GM23338 (cell line): ENCODE measurements around the gene SHISA3. TPM values are rescaled to one million over a fixed set of nuclear protein-coding genes. Genes with fewer than 3 reads are reported as not detected.
A peak's percentile ranks its signal among the peaks of the same experiment; 100 is the strongest.

ENCODE experiments used
- ATAC-seq: fragments of 200-7000 bp; cut with Tn5 transposase; 3 replicates; pipeline ENCODE4 v1.9.1; 2020
- DNase-seq: peaks from one replicate; pipeline ENCODE4 v3.0.0-alpha.2; 2015; ENCODE audit warnings: low spot score
- H2AFZ ChIP-seq: fragments of 200-600 bp; sonication (generic); 2 replicates; pipeline ENCODE4 v1.8.0; 2016; ENCODE audit warnings: antibody characterized with exemption, mild to moderate bottlenecking, moderate library complexity
- H3F3A ChIP-seq: fragments of 200-600 bp; sonication (generic); replicated peaks from 2 replicates; pipeline ENCODE4 v1.8.0; 2017; ENCODE audit warnings: antibody characterized with exemption, mixed run types, low read depth
- H3K27ac ChIP-seq: fragments of 200-600 bp; sonication (generic); 2 replicates; pipeline ENCODE4 v1.6.1; 2016; ENCODE audit warnings: low read depth
- H3K27me3 ChIP-seq: fragments of 200-600 bp; sonication (generic); 2 replicates; pipeline ENCODE4 v1.8.0; 2016; ENCODE audit warnings: mild to moderate bottlenecking, mixed run types, moderate library complexity; ENCODE audit not compliant: insufficient read depth
- H3K36me3 ChIP-seq: fragments of 200-600 bp; sonication (generic); 2 replicates; pipeline ENCODE4 v1.8.0; 2016; ENCODE audit warnings: mild to moderate bottlenecking; ENCODE audit not compliant: insufficient read depth
- H3K4me1 ChIP-seq: fragments of 200-600 bp; sonication (generic); 2 replicates; pipeline ENCODE4 v1.8.0; 2016; ENCODE audit warnings: mild to moderate bottlenecking, moderate library complexity; ENCODE audit not compliant: insufficient read depth
- H3K4me2 ChIP-seq: fragments of 200-600 bp; sonication (generic); 2 replicates; pipeline ENCODE4 v1.7.1; 2017; ENCODE audit warnings: mixed run types
- H3K4me3 ChIP-seq: fragments of 200-600 bp; sonication (generic); 2 replicates; pipeline ENCODE4 v1.6.1; 2016; ENCODE audit warnings: mixed run types
- H3K79me2 ChIP-seq: fragments of 200-600 bp; sonication (generic); replicated peaks from 2 replicates; pipeline ENCODE4 v1.8.0; 2017; ENCODE audit warnings: mild to moderate bottlenecking; ENCODE audit not compliant: insufficient read depth
- H3K9me2 ChIP-seq: fragments of 200-600 bp; sonication (generic); 2 replicates; pipeline ENCODE4 v1.8.0; 2017; ENCODE audit not compliant: insufficient read depth
- H4K20me1 ChIP-seq: fragments of 200-600 bp; sonication (generic); replicated peaks from 2 replicates; pipeline ENCODE4 v1.8.0; 2017; ENCODE audit warnings: mild to moderate bottlenecking; ENCODE audit not compliant: insufficient read depth
- H3K27ac Mint-ChIP-seq: 2 replicates; pipeline ENCODE4 v1.8.0; 2020; ENCODE audit warnings: inconsistent platforms, mild to moderate bottlenecking, moderate library complexity, mixed read lengths
- H3K27me3 Mint-ChIP-seq: 3 replicates; pipeline ENCODE4 v1.8.0; 2022; ENCODE audit warnings: low read depth, mild to moderate bottlenecking, moderate library complexity, mixed read lengths, inconsistent platforms; ENCODE audit not compliant: insufficient read depth, poor library complexity
- H3K36me3 Mint-ChIP-seq: 3 replicates; pipeline ENCODE4 v1.8.0; 2021; ENCODE audit warnings: low read depth, mild to moderate bottlenecking, inconsistent platforms, moderate library complexity, mixed read lengths
- H3K4me1 Mint-ChIP-seq: 3 replicates; pipeline ENCODE4 v1.8.0; 2020; ENCODE audit warnings: mild to moderate bottlenecking, inconsistent platforms, mixed read lengths
- H3K4me3 Mint-ChIP-seq: 3 replicates; pipeline ENCODE4 v1.8.0; 2021; ENCODE audit warnings: moderate library complexity, mild to moderate bottlenecking, inconsistent platforms, mixed read lengths
- H3K9me3 Mint-ChIP-seq: 3 replicates; pipeline ENCODE4 v1.8.0; 2020; ENCODE audit warnings: moderate library complexity, mild to moderate bottlenecking, inconsistent platforms, mixed read lengths
- CREB1 ChIP-seq: fragments of 250-450 bp; sonication (Bioruptor Pico); IDR thresholded peaks from 2 replicates; pipeline ENCODE4 v1.5.0; 2020; ENCODE audit warnings: low read depth, mild to moderate bottlenecking, moderate library complexity
- CTCF ChIP-seq, 2 experiments: fragments of 200-600 bp in 1 of 2; sonication (generic) in 1 of 2; conservative IDR thresholded peaks; 2 replicates each; pipeline versions ENCODE4 v1.5.1 to v1.6.1; 2016 to 2017; ENCODE audit warnings: antibody characterized with exemption in 2 of 2, low read depth in 2 of 2, mild to moderate bottlenecking in 2 of 2, moderate library complexity in 1 of 2
- EZH2phosphoT487 ChIP-seq: fragments of 200-600 bp; sonication (generic); IDR thresholded peaks from one replicate; pipeline ENCODE4 v1.8.1; 2018; ENCODE audit warnings: antibody characterized with exemption; ENCODE audit not compliant: unreplicated experiment
- JUNB ChIP-seq: IDR thresholded peaks from one replicate; pipeline ENCODE4 v1.6.1; 2016; ENCODE audit warnings: antibody characterized with exemption; ENCODE audit not compliant: unreplicated experiment
- NANOG ChIP-seq: IDR thresholded peaks from 2 replicates; pipeline ENCODE4 v1.6.1; 2016; ENCODE audit warnings: antibody characterized with exemption, borderline replicate concordance
- POLR2AphosphoS5 ChIP-seq: IDR thresholded peaks from 2 replicates; pipeline ENCODE4 v1.6.1; 2016; ENCODE audit warnings: antibody characterized with exemption, low read depth
- REST ChIP-seq: IDR thresholded peaks from one replicate; pipeline ENCODE4 v1.6.1; 2018; ENCODE audit warnings: antibody characterized with exemption; ENCODE audit not compliant: unreplicated experiment
- STAT1 ChIP-seq: IDR thresholded peaks from one replicate; pipeline ENCODE4 v1.6.1; 2016; ENCODE audit warnings: antibody characterized with exemption; ENCODE audit not compliant: unreplicated experiment
- ZNF331 ChIP-seq: fragments of 250-450 bp; sonication (Bioruptor Pico); IDR thresholded peaks from 2 replicates; pipeline ENCODE4 v1.5.0; 2020; ENCODE audit warnings: low read depth, mild to moderate bottlenecking, moderate library complexity
- ZNF462 ChIP-seq: fragments of 250-450 bp; sonication (Bioruptor Pico); IDR thresholded peaks from 2 replicates; pipeline ENCODE4 v1.5.0; 2020; ENCODE audit warnings: mild to moderate bottlenecking, moderate library complexity
- polyA plus RNA-seq: library from polyadenylated mRNA; unstranded; fragments of >200 nt; fragmentation: Nextera tagmentation; extraction: Ambion mirVana; gene quantifications from 2 replicates; pipeline ENCODE4 v1.2.1, GENCODE V29; 2016
- total RNA-seq: library from RNA; depleted of rRNA; stranded (reverse); fragments of >200 nt; shearing (Covaris generic); gene quantifications from 2 replicates; pipeline ENCODE4 v1.2.3, GENCODE V29; 2014

SHISA3 gene
- total and polyA plus RNA-seq, 2 experiments from 2014 or later, result 4.4 to 5.0 TPM

GRCh38 chr4:42416017-42416416, 18.7 kb downstream of the SHISA3 start:
- H2AFZ ChIP-seq, result no peak overlapping the region
- DNase-seq (peak; percentile 44), ATAC-seq (peak; percentile 22; the same call in 1 of the 3 replicates)
- H3K79me2 ChIP-seq, result no peaks in the 10 kb centered on the region
- no peak overlapping the region for H3K4me3 Mint-ChIP-seq
- H3K4me1 Mint-ChIP-seq, result peaks cover 34% of the 10 kb centered on the region
- no peaks in the 10 kb centered on the region for H3K27me3 ChIP-seq
- H3K36me3 Mint-ChIP-seq, result peaks cover 5% of the 10 kb centered on the region; the same call in 2 of the 3 replicates
- H3K27ac ChIP-seq, result no peak overlapping the region
- 0 out of 2 replicates have a peak overlapping the region, but pooled peaks have one; percentile 6 for H3K4me2 ChIP-seq
- H3F3A ChIP-seq, result no peaks in the 10 kb centered on the region
- no peaks in the 10 kb centered on the region for H4K20me1 ChIP-seq
- no peaks in the 10 kb centered on the region for H3K36me3 ChIP-seq
- no peak overlapping the region for H3K4me3 ChIP-seq
- TF ChIP-seq POLR2AphosphoS5, result peak; percentile 45; the same call in 1 of the 2 replicates
- TF ChIP-seq NANOG, result no peak
- H3K4me1 ChIP-seq, result peaks cover 22% of the 10 kb centered on the region
- H3K27me3 Mint-ChIP-seq, result no peaks in the 10 kb centered on the region
- H3K27ac Mint-ChIP-seq, result no peak overlapping the region
- no peaks in the 10 kb centered on the region for H3K9me3 Mint-ChIP-seq
- H3K9me2 ChIP-seq, result no peaks in the 10 kb centered on the region

GRCh38 chr4:42417550-42417949, 20.3 kb downstream of the SHISA3 start:
- Mint-ChIP-seq H3K36me3 (peaks cover 14% of the 10 kb centered on the region), H3K9me3 (no peaks in the 10 kb centered on the region), H3K4me3 (no peak overlapping the region), H3K4me1 (peaks cover 26% of the 10 kb centered on the region), H3K27ac (no peak overlapping the region), H3K27me3 (no peaks in the 10 kb centered on the region)
- Histone ChIP-seq H3K4me3 (no peak overlapping the region), H4K20me1 (no peaks in the 10 kb centered on the region), H3K4me2 (no peak overlapping the region), H3K36me3 (no peaks in the 10 kb centered on the region), H3K9me2 (no peaks in the 10 kb centered on the region), H3K27ac (no peak overlapping the region), H2AFZ (no peak overlapping the region), H3F3A (no peaks in the 10 kb centered on the region), H3K79me2 (no peaks in the 10 kb centered on the region), H3K27me3 (no peaks in the 10 kb centered on the region), H3K4me1 (peaks cover 22% of the 10 kb centered on the region)
- ATAC-seq (no peak), DNase-seq (no peak)
- TF ChIP-seq CREB1, result no peak
- no peak for TF ChIP-seq POLR2AphosphoS5
- no peak for TF ChIP-seq EZH2phosphoT487
- no peak for TF ChIP-seq JUNB
- TF ChIP-seq ZNF331, result no peak
- no peak for TF ChIP-seq NANOG
- no peak for TF ChIP-seq STAT1
- no peak for TF ChIP-seq CTCF (conservative IDR thresholded peaks at IDR 0.05; ENCODE audit: low read depth in 2 of 2)
- TF ChIP-seq ZNF462 (CRISPR knock-in tag), result no peak
- TF ChIP-seq REST, result no peak
